ENCODE measurements around the gene CCNI. TPM values are rescaled to one million over a fixed set of nuclear protein-coding genes. Genes with fewer than 3 reads are reported as not detected.

The CCNI gene
- total and polyA plus RNA-seq, 4 donors = 36.2 to 87.5 (median 62.3) TPM

DNA sequence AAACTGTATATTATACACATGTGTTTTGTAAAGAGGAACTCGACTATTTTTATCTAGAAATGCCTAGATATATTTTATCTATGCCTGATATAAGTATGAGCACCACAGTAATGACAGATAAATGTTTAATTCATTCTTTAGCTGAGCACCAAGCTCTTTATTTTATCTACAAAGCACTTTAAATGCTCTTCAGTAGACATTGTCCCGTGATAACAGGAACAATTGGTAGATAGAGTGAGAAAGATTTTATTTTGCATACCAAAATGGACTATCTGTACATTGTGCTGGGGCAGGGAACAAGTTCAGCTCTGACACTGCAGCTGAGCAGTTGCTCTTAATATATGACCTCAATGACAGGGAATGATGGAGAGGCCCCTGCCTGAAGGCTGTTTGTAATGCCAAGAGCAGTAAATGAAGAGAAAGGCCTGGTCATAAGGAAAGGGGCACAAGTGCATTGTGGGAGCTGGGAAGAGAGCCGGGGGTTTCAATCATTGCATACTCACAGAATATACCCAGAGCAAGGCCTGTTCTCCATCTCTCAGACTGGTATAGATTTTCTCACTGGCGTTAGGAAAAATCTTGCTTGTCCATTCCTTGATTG is 68.9 kb downstream of the CCNI start:
- Histone ChIP-seq H3K27ac (ENCODE audit: low read depth in 1 of 2, low read length in 2 of 2) (no peak overlapping the region), H3K4me1 (ENCODE audit: control insufficient read depth in 4 of 4, insufficient read depth in 4 of 4, low read length in 3 of 4) (peaks cover 0 to 4% (median 2%) of the 10 kb centered on the region in 4 donors), H3K36me3 (ENCODE audit: control insufficient read depth in 4 of 4, insufficient read depth in 3 of 4, low read depth in 1 of 4, low read length in 3 of 4) (peaks cover 0 to 3% (median 0%) of the 10 kb centered on the region in 4 donors), H3K9me3 (ENCODE audit: control insufficient read depth in 4 of 4, low read length in 3 of 4) (no peaks in the 10 kb centered on the region), H3K27me3 (ENCODE audit: control insufficient read depth in 4 of 4, insufficient read depth in 4 of 4, low read length in 3 of 4) (no peaks in the 10 kb centered on the region), H3K4me3 (ENCODE audit: low read depth in 1 of 3, low read length in 3 of 3) (no peak overlapping the region), H3K9ac (ENCODE audit: low read depth in 1 of 2, low read length in 2 of 2) (no peak overlapping the region)
- 80% methylated on average over 4 of the region's 4 CpGs for WGBS
- no peak for DNase-seq (ENCODE audit: low spot score)
- TF ChIP-seq EGR1 (IDR thresholded peaks at IDR 0.05; ENCODE audit: low read depth in 2 of 2) = no peak
- no peak for TF ChIP-seq FOXA1 (IDR thresholded peaks at IDR 0.05)
- TF ChIP-seq HNF4G (IDR thresholded peaks at IDR 0.05) = no peak
- TF ChIP-seq RXRA (IDR thresholded peaks at IDR 0.05) = no peak
- no peak for TF ChIP-seq RAD21 (IDR thresholded peaks at IDR 0.05)
- TF ChIP-seq, protein P1, sequence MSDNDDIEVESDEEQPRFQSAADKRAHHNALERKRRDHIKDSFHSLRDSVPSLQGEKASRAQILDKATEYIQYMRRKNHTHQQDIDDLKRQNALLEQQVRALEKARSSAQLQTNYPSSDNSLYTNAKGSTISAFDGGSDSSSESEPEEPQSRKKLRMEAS (IDR thresholded peaks at IDR 0.05) = no peak
- TF ChIP-seq TAF1 (conservative IDR thresholded peaks at IDR 0.05) = no peak
- TF ChIP-seq, protein P2, sequence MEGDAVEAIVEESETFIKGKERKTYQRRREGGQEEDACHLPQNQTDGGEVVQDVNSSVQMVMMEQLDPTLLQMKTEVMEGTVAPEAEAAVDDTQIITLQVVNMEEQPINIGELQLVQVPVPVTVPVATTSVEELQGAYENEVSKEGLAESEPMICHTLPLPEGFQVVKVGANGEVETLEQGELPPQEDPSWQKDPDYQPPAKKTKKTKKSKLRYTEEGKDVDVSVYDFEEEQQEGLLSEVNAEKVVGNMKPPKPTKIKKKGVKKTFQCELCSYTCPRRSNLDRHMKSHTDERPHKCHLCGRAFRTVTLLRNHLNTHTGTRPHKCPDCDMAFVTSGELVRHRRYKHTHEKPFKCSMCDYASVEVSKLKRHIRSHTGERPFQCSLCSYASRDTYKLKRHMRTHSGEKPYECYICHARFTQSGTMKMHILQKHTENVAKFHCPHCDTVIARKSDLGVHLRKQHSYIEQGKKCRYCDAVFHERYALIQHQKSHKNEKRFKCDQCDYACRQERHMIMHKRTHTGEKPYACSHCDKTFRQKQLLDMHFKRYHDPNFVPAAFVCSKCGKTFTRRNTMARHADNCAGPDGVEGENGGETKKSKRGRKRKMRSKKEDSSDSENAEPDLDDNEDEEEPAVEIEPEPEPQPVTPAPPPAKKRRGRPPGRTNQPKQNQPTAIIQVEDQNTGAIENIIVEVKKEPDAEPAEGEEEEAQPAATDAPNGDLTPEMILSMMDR (IDR thresholded peaks at IDR 0.05; ENCODE audit: low read depth, low read length, missing input control) = no peak
- TF ChIP-seq JUND (IDR thresholded peaks at IDR 0.05) = no peak
- no peak for TF ChIP-seq SP1 (IDR thresholded peaks at IDR 0.05)
- TF ChIP-seq, protein P3, sequence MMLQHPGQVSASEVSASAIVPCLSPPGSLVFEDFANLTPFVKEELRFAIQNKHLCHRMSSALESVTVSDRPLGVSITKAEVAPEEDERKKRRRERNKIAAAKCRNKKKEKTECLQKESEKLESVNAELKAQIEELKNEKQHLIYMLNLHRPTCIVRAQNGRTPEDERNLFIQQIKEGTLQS (IDR thresholded peaks at IDR 0.05) = no peak
- TF ChIP-seq FOXA2 (IDR thresholded peaks at IDR 0.05) = no peak
- no peak for TF ChIP-seq GABPA (IDR thresholded peaks at IDR 0.05 in 1 of 2, conservative IDR thresholded peaks at IDR 0.05 in 1 of 2)
- no peak for TF ChIP-seq NR2F2 (IDR thresholded peaks at IDR 0.05)

DNA sequence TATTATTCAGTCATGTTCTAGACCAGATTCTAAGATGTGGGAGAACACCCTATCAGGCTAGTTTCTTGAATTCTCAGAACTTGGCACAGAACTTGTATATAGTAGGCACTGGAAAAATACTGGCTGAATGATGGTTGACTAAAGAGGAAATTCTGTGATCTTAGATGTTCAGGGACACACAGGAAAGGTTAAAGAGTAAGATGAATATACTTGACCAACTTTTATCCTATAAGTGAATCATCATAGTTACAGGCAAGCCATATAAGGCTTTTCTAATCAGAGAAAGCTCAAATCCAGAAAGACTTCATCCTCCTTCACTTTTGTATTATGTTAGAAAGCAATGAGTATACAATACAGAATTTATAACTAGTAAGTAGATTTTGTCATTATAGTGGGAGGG is 72.4 kb downstream of the CCNI start:
- H3K9ac ChIP-seq (ENCODE audit: low read depth in 1 of 2, low read length in 2 of 2) = no peak overlapping the region
- DNase-seq (ENCODE audit: low spot score) = no peak
- peaks cover 0 to 4% (median under 1%) of the 10 kb centered on the region in 4 donors for H3K4me1 ChIP-seq (ENCODE audit: control insufficient read depth in 4 of 4, insufficient read depth in 4 of 4, low read length in 3 of 4)

More for the DNA sequence above, 72.4 kb downstream of the CCNI start:
- Histone ChIP-seq H3K27ac (ENCODE audit: low read depth in 1 of 2, low read length in 2 of 2) (no peak overlapping the region), H3K27me3 (ENCODE audit: control insufficient read depth in 4 of 4, insufficient read depth in 4 of 4, low read length in 3 of 4) (no peaks in the 10 kb centered on the region), H3K9me3 (ENCODE audit: control insufficient read depth in 4 of 4, low read length in 3 of 4) (no peaks in the 10 kb centered on the region), H3K4me3 (ENCODE audit: low read depth in 1 of 3, low read length in 3 of 3) (no peak overlapping the region), H3K36me3 (ENCODE audit: control insufficient read depth in 4 of 4, insufficient read depth in 3 of 4, low read depth in 1 of 4, low read length in 3 of 4) (peaks cover 3 to 11% (median 4%) of the 10 kb centered on the region in 4 donors)
- TF ChIP-seq FOXA1 (IDR thresholded peaks at IDR 0.05) = no peak
- TF ChIP-seq, protein P3 (IDR thresholded peaks at IDR 0.05) = no peak
- no peak for TF ChIP-seq EGR1 (IDR thresholded peaks at IDR 0.05; ENCODE audit: low read depth in 2 of 2)
- TF ChIP-seq, protein P2 (IDR thresholded peaks at IDR 0.05; ENCODE audit: low read depth, low read length, missing input control) = no peak
- TF ChIP-seq GABPA (IDR thresholded peaks at IDR 0.05 in 1 of 2, conservative IDR thresholded peaks at IDR 0.05 in 1 of 2) = no peak
